Measurements from ENCODE around the gene PLS3.

The PLS3 gene

GRCh38 chrX:115693476-115693875, 132.5 kb downstream of the PLS3 start:
- DNase-seq (ENCODE audit: low spot score) = no peak

- no peak for DNase-seq (ENCODE audit: low spot score)
Measured at GRCh38 chrX:115694028-115694427, 133.1 kb downstream of the PLS3 start.

GRCh38 chrX:115696039-115696438, 135.1 kb downstream of the PLS3 start:
- DNase-seq (ENCODE audit: low spot score) = no peak

GRCh38 chrX:115696939-115697338, 136.0 kb downstream of the PLS3 start:
- no peak for DNase-seq (ENCODE audit: low spot score)

- DNase-seq (ENCODE audit: low spot score) = no peak
Measured at GRCh38 chrX:115697806-115698205, 136.8 kb downstream of the PLS3 start.

Measured in hematopoietic multipotent progenitor cell treated with erythropoietin and hydrocortisone succinate and interleukin-3 and kit ligand, for 15 days (in vitro differentiated cells).